SK-MEL-5 (cell line): ENCODE results near the gene LMF2. TPM values are rescaled to one million over a fixed set of nuclear protein-coding genes. Genes with fewer than 3 reads are reported as not detected.

Experiments used
- DNase-seq: peaks from one replicate; pipeline ENCODE4 v3.0.0-alpha.2; 2016; ENCODE audit warnings: low read depth, low spot score
- in situ Hi-C: cut with HindIII; loops from 2 replicates; pipeline ENCODE4 v1.10.0; 2016; ENCODE audit warnings: low sequenced_read_pairs, high pct_unique_total_duplicates, low pct_unique_long_range_greater_than_20kb
- total RNA-seq: library from RNA; depleted of rRNA; stranded (reverse); fragments of >200 nt; shearing (Covaris generic); gene quantifications from 2 replicates; pipeline ENCODE4 v1.2.3, GENCODE V29; 2014; rRNA removed

Gene LMF2
- total RNA-seq, 1 experiment from 2014 or later: 26.3 TPM

- in situ Hi-C loops: no loop called here
- DNase-seq: no peak
Measured at GRCh38 chr22:50463188-50463900, 44.2 kb downstream of the LMF2 start.

DNA sequence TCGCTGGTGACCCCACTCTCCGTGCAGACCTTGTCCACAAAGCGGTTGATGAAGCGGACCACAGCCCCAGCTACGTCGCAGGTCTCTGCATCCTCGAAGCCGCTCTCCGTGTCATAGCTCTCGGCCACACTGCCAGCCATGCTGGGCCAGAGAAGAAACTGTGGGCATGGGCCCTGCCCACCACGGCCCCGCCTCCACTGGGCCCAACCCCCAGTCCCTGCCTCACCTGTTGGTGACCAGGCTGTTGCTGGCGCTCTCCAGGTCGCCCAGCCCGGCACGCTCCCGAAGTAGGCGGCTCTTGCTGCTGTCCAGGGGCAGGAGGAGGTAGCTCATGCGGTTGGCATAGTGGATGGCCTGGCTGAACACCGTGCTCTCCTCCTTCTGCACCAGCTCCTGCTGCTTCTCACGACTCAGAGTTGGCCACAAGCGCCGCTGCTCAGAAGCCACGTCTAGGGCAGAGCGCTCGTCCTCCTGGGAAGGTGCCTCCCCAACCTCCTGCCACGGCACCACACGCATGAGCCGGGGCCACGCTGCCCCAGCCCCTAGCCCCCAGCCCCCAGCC lies 45.4 kb downstream of the LMF2 start:
- DNase-seq: no peak
- in situ Hi-C loops: no loop called here

DNA sequence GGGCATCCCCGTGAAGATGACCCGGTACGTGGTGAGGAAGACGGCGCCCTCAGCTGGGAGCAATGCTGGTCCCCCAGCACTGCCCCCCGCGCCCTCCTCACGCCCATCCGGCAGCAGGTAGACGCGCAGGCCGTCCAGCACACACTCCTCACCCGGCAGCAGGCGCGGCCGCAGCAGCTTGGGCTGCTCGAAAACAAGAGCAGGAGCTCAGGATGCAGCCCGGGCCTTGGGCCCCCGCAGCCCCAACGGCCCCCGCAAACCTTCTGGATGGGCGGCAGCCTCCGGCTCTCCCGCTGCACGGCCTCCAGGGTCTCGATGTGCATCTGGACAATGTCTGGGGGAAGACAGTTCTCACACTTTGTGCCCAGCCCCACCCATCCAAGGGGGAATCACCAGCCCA lies 46.0 kb downstream of the LMF2 start:
- no peak for DNase-seq
- in situ Hi-C loops: no loop called here

DNA sequence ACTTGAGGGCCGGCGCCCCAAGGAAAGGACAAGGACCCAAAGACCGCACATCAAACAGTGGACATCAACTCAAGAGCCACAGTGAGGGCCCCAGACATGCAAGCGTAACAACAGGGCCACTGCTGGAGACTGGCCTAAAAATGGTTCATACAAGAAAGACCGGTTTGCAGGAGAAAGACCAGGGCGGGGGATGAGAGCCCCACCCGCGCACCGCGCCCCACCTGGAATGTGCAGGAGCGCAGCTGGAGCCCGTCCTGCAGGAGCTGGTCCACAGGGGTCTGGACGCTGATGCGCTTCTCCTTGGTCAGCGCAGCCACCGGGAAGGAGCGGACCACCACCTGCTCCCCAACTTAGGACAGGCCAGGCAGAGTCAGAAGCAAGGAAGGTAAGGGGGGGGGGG lies 46.6 kb downstream of the LMF2 start:
- in situ Hi-C loops: no loop called here
- no peak for DNase-seq

GRCh38 chr22:50459496-50460140 lies 47.9 kb downstream of the LMF2 start:
- in situ Hi-C loops: no loop called here
- DNase-seq: no peak

DNA sequence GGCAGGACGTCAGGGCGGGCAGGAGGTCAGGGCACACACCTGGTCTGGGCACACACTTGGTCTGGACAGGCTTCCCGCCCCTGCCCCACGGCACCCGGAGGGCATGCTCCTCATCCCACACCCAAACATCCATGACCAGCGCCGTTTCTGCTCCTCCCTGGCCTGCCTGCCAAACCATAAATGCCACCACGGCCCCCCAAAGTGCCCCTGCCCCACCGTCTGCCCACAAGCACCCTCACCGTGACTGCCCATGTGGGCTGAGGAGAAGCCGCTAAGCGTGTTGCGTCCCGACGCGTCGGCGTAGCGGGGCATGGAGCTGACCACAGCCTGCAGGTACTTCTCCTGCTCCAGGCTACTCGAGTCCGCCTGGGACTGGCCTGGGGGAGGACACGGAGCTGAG lies 48.5 kb downstream of the LMF2 start:
- in situ Hi-C loops: no loop called here
- no peak for DNase-seq

DNA sequence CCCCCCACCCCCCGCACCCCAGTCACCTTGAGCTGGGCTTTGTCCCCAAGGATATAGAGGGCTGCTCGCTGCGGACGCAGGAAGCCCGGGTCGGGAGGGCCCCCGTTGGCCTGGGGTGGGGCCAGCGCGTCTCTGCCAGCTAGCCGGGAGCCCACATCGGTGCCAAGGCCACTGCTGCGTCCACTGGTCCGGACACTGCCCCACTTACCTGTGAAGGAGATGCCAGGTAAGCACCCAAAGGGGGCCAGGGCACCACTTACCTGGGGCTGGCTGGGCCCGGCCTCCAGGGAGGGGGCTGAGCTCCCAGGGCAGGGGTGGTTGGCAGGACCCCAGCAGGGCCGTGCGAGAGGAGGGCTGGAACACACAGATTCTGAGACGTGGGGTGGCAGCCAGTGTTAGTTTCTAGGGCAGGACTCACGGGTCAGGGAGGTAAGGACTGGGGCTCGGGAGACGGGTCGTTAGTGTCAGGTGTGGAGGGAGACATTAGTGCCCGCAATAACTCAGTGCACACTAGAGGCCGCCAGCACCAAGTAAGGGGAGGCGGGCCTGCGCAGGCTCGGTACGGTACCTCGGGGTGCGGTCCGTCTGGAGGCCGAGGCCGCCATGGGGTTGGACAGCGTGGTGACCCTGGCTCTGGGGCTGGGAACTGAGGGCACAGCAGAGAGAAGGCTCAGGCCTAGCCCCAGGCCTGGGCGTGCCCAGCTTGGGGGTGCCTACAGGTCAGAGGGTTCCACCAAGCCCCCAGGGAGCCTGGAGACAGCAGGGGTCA lies 50.9 kb downstream of the LMF2 start:
- in situ Hi-C loops: no loop called here
- no peak for DNase-seq

GRCh38 chr22:50456026-50456425 lies 51.5 kb downstream of the LMF2 start:
- DNase-seq: no peak
- in situ Hi-C loops: no loop called here

DNA sequence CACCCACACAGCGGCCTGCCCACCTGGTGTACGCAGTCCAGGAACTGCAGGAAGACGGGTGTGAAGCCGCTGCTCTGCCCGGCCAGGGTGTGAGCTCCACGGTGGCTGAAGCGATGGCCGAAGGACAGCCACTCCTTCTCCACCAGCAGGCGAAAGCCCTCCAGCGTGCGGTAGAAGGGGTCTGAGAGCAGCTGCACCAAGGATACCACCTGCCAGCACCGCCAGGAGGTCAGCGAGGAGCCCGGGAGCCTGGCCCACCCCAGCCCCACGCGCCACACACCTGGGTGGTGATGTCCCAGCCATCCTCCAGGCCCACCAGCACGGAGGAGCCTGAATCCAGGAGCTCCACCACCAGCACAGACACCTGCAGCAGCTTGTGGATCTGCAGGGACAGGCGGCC lies 52.3 kb downstream of the LMF2 start:
- DNase-seq: no peak
- in situ Hi-C loops: no loop called here

DNA sequence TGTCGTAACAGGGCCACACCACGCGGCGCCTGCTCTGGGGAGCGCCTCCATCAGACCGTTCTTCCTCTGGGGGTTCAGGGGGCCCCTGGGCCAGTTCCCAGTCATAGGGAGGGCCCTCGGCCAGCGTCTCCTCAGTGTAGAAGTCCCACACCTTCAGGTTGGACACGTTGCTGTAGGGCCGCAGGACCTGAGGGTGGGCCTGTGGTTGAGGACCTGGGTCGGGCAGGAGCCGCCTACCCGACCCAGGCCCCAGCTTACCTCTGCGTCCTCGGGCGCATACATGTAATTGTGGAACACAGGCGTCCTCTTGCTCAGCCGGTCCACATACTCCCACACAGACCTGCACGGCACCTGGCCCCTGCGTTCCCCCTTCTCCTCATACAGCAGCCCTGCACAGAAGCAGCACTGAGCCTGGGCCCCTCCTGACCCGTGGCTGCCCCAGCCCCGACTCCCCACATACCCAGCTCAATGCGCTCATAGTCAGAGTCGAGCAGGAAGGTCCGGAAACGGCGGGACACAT lies 52.9 kb downstream of the LMF2 start:
- in situ Hi-C loops: no loop called here
- DNase-seq: no peak

Other genes with a start within 250 kb of the LMF2 start
- gene MAPK12, start 246.0 kb downstream of the LMF2 start, total RNA-seq: 10.9 and 14.1 TPM in 2 replicates
- 6.1 and 6.7 TPM in 2 replicates for gene MAPK11, start 237.3 kb downstream of the LMF2 start, total RNA-seq
- gene PLXNB2, start 200.1 kb downstream of the LMF2 start, total RNA-seq: 31.2 and 40.5 TPM in 2 replicates
- gene DENND6B, start 180.7 kb downstream of the LMF2 start, total RNA-seq: 0.59 and 0.66 TPM in 2 replicates
- gene PPP6R2, start 164.4 kb downstream of the LMF2 start, total RNA-seq: 67.7 and 74.7 TPM in 2 replicates
- 61.8 and 65.3 TPM in 2 replicates for gene SBF1, start 32.7 kb downstream of the LMF2 start, total RNA-seq
- gene ADM2, start 26.2 kb downstream of the LMF2 start, total RNA-seq: 1.1 and 2.4 TPM in 2 replicates
- not detected in 2 replicates for gene MIOX, start 20.8 kb downstream of the LMF2 start, total RNA-seq
- gene NCAPH2, start 522 bp upstream of the LMF2 start, total RNA-seq: 51.5 and 53.8 TPM in 2 replicates
- 2.7 and 7.2 TPM in 2 replicates for gene SCO2, start 17.9 kb upstream of the LMF2 start, total RNA-seq
- 1.5 and 1.8 TPM in 2 replicates for gene TYMP, start 22.3 kb upstream of the LMF2 start, total RNA-seq
- gene KLHDC7B, start 38.2 kb upstream of the LMF2 start, total RNA-seq: 0.11 TPM in 1 of 2 replicates, not detected in the other
- not detected in 2 replicates for gene SYCE3, start 55.2 kb upstream of the LMF2 start, total RNA-seq
- 5.4 and 12.6 TPM in 2 replicates for gene CPT1B, start 70.7 kb upstream of the LMF2 start, total RNA-seq
- gene CHKB, start 75.1 kb upstream of the LMF2 start, total RNA-seq: 22.2 and 27.7 TPM in 2 replicates
- 18.8 and 20.0 TPM in 2 replicates for gene MAPK8IP2, start 93.1 kb upstream of the LMF2 start, total RNA-seq
- 17.5 and 20.9 TPM in 2 replicates for gene ARSA, start 120.5 kb upstream of the LMF2 start, total RNA-seq
- 2.1 and 2.6 TPM in 2 replicates for gene SHANK3, start 165.1 kb upstream of the LMF2 start, total RNA-seq
- not detected in 2 replicates for gene ACR, start 230.5 kb upstream of the LMF2 start, total RNA-seq